Measurements from ENCODE around the gene OCLN. TPM values are rescaled to one million over a fixed set of nuclear protein-coding genes. Genes with fewer than 3 reads are reported as not detected.

Gene OCLN
- total RNA-seq, 1 donor from 2014 or later: 9.0 TPM

DNA sequence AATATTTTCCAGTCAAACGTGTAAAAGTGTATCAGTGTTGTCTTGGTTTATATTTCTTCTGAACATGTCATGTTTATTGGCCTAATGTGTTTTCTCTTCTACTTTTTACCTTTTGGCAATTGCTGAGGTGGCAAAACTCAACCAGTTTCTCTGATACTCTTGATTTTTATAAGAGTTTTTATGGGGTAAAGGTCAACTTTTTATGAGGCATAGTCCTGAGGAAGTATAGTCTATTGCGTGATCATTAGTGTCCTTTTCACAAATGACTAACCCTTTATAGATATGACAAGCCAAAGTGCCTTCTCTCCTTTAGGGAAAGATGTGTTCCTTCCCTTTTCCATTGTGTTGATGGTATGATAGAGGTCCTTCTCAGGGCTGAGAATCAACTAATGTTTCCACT lies 32.9 kb downstream of the OCLN start:
- Mint-ChIP-seq H3K27me3 (ENCODE audit: low read depth) (peaks cover 5% of the 10 kb centered on the region), H3K36me3 (ENCODE audit: low read depth) (no peaks in the 10 kb centered on the region), H3K4me3 (ENCODE audit: unreplicated experiment) (no peak overlapping the region), H3K27ac (ENCODE audit: unreplicated experiment) (no peak overlapping the region), H3K9me3 (ENCODE audit: low read depth) (no peaks in the 10 kb centered on the region), H3K4me1 (ENCODE audit: low read depth) (peaks cover 9% of the 10 kb centered on the region)
- no peak for TF ChIP-seq CTCF (IDR thresholded peaks at IDR 0.05)
- no peak for DNase-seq (ENCODE audit: low spot score)

DNA sequence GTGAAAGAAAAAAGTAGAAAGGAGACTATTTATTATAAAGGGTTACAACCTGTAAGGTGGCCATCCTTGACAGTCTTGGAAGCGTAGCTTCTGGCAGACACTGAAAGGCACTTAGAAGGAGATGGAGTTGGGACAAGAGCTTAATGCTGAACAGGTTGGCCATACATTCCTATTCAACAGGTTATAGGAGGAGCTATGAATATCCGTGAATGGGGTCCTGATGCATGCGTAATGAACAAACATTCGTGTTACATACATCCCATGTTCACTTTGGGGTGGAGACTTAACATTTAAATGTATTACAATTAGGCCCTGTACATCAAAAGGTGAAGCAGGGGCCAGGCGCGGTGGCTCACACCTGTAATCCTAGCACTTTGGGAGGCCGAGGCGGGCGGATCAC lies 34.1 kb downstream of the OCLN start:
- Mint-ChIP-seq H3K27me3 (ENCODE audit: low read depth) (peaks cover 8% of the 10 kb centered on the region), H3K9me3 (ENCODE audit: low read depth) (no peaks in the 10 kb centered on the region), H3K27ac (ENCODE audit: unreplicated experiment) (no peak overlapping the region), H3K4me3 (ENCODE audit: unreplicated experiment) (no peak overlapping the region), H3K4me1 (ENCODE audit: low read depth) (peaks cover 2% of the 10 kb centered on the region), H3K36me3 (ENCODE audit: low read depth) (no peaks in the 10 kb centered on the region)
- TF ChIP-seq CTCF (IDR thresholded peaks at IDR 0.05): no peak
- no peak for DNase-seq (ENCODE audit: low spot score)

DNA sequence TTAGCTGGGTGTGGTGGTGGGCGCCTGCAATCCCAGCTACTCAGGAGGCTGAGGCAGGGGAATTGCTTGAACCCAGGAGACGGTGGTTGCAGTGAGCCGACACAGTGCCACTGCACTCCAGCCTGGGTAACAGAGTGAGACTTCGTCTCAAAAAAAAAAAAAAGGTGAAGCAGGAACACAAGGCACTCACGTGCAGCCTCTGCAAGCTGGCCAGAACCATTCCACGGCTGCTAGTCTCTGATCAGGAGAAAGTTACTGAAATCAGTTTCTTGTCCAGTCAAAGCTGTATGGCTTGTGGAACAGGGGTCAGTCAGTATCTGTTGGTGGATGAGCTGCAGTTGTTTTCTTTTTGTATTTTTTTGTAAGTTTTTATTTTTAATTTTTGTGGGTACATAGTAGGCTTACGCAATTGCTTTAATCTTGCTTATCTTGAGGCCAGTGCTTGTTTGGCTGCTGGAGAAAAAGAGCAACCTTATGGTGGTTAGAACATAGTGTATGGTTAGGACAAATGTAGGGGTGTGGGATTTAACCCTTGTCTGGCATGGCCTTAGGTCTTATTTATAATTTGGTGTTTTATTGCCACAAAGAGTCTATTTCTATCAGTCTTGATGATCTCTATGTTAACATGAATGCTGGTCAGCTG lies 34.7 kb downstream of the OCLN start:
- Mint-ChIP-seq H3K9me3 (ENCODE audit: low read depth) (no peaks in the 10 kb centered on the region), H3K4me1 (ENCODE audit: low read depth) (peaks cover 3% of the 10 kb centered on the region), H3K4me3 (ENCODE audit: unreplicated experiment) (no peak overlapping the region), H3K27me3 (ENCODE audit: low read depth) (peaks cover 8% of the 10 kb centered on the region), H3K27ac (ENCODE audit: unreplicated experiment) (no peak overlapping the region), H3K36me3 (ENCODE audit: low read depth) (no peaks in the 10 kb centered on the region)
- DNase-seq (ENCODE audit: low spot score): no peak
- no peak for TF ChIP-seq CTCF (IDR thresholded peaks at IDR 0.05)

- peaks cover 3% of the 10 kb centered on the region for H3K4me1 Mint-ChIP-seq (ENCODE audit: low read depth)
- H3K27ac Mint-ChIP-seq (ENCODE audit: unreplicated experiment): no peak overlapping the region
- H3K9me3 Mint-ChIP-seq (ENCODE audit: low read depth): no peaks in the 10 kb centered on the region
- no peak overlapping the region for H3K4me3 Mint-ChIP-seq (ENCODE audit: unreplicated experiment)
- DNase-seq (ENCODE audit: low spot score): no peak
- H3K27me3 Mint-ChIP-seq (ENCODE audit: low read depth): peaks cover 8% of the 10 kb centered on the region
- no peaks in the 10 kb centered on the region for H3K36me3 Mint-ChIP-seq (ENCODE audit: low read depth)
- no peak for TF ChIP-seq CTCF (IDR thresholded peaks at IDR 0.05)
Observed at GRCh38 chr5:69528035-69528434, 35.4 kb downstream of the OCLN start.

DNA sequence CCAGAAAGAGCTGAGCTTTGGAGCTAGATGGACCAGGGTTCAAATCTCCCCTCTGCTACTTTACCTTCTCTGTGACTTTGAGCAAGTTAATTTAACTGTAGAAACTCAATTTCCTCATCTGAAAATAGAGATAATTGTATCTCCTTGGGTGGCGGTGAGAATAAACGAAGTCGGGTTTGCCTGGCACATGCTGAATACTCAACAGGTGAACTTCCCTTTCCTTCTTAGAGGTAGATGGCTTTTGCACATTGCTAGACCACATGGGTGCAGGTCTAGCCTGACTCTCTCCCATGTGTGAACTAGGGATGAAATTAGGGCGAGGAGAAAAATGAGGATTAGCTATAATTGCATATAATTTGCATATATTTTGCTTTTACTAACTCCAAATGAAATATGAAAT lies 36.0 kb downstream of the OCLN start:
- TF ChIP-seq CTCF (IDR thresholded peaks at IDR 0.05): no peak
- no peaks in the 10 kb centered on the region for H3K36me3 Mint-ChIP-seq (ENCODE audit: low read depth)

More for the DNA sequence above, 36.0 kb downstream of the OCLN start:
- Mint-ChIP-seq H3K27ac (ENCODE audit: unreplicated experiment) (no peak overlapping the region), H3K9me3 (ENCODE audit: low read depth) (no peaks in the 10 kb centered on the region), H3K4me1 (ENCODE audit: low read depth) (peaks cover 3% of the 10 kb centered on the region), H3K27me3 (ENCODE audit: low read depth) (peaks cover 8% of the 10 kb centered on the region), H3K4me3 (ENCODE audit: unreplicated experiment) (no peak overlapping the region)
- no peak for DNase-seq (ENCODE audit: low spot score)
